ENCODE measurements around the gene NPEPPS. TPM values are rescaled to one million over a fixed set of nuclear protein-coding genes. Genes with fewer than 3 reads are reported as not detected.

NPEPPS gene
- total RNA-seq, 1 donor from 2014 or later: 143 TPM

- Histone ChIP-seq H2AFZ (ENCODE audit: low read depth, low read length) (no peak overlapping the region), H3K4me3 (ENCODE audit: insufficient read depth, low read depth, low read length) (peak overlapping the region; percentile 15), H3K27ac (ENCODE audit: low read depth, low read length) (no peak overlapping the region), H3K9ac (ENCODE audit: low read length) (no peak overlapping the region), H3K4me1 (ENCODE audit: insufficient read depth, low read length) (peaks cover 33% of the 10 kb centered on the region), H4K20me1 (ENCODE audit: insufficient read depth, low read length) (peaks cover 66% of the 10 kb centered on the region), H3K4me2 (ENCODE audit: low read length) (peak overlapping the region; percentile 94), H3K9me3 (ENCODE audit: insufficient read depth, low read depth, low read length) (no peaks in the 10 kb centered on the region), H3K79me2 (ENCODE audit: insufficient read depth, low read length) (peaks cover 71% of the 10 kb centered on the region), H3K36me3 (ENCODE audit: insufficient read depth, low read length) (peaks cover 53% of the 10 kb centered on the region), H3K27me3 (ENCODE audit: insufficient read depth, low read length) (no peaks in the 10 kb centered on the region)
- TF ChIP-seq EZH2 (IDR thresholded peaks at IDR 0.05; ENCODE audit: insufficient read depth, low read length): no peak
- TF ChIP-seq, protein P1, sequence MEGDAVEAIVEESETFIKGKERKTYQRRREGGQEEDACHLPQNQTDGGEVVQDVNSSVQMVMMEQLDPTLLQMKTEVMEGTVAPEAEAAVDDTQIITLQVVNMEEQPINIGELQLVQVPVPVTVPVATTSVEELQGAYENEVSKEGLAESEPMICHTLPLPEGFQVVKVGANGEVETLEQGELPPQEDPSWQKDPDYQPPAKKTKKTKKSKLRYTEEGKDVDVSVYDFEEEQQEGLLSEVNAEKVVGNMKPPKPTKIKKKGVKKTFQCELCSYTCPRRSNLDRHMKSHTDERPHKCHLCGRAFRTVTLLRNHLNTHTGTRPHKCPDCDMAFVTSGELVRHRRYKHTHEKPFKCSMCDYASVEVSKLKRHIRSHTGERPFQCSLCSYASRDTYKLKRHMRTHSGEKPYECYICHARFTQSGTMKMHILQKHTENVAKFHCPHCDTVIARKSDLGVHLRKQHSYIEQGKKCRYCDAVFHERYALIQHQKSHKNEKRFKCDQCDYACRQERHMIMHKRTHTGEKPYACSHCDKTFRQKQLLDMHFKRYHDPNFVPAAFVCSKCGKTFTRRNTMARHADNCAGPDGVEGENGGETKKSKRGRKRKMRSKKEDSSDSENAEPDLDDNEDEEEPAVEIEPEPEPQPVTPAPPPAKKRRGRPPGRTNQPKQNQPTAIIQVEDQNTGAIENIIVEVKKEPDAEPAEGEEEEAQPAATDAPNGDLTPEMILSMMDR (IDR thresholded peaks at IDR 0.05; ENCODE audit: insufficient read depth, low read depth, low read length): no peak
- Mint-ChIP-seq H3K27me3 (ENCODE audit: low read depth, unreplicated experiment) (no peaks in the 10 kb centered on the region), H3K4me3 (ENCODE audit: unreplicated experiment) (peak overlapping the region; percentile 98), H3K4me1 (ENCODE audit: low read depth, unreplicated experiment) (peaks cover 40% of the 10 kb centered on the region), H3K36me3 (ENCODE audit: low read depth, unreplicated experiment) (peaks cover 22% of the 10 kb centered on the region), H3K27ac (ENCODE audit: unreplicated experiment) (peak overlapping the region; percentile 53), H3K9me3 (ENCODE audit: unreplicated experiment) (no peaks in the 10 kb centered on the region)
- DNase-seq (ENCODE audit: low read depth) (no peak), FAIRE-seq (no peak)
Measured at GRCh38 chr17:47652570-47652969, 121.7 kb downstream of the NPEPPS start.

DNA sequence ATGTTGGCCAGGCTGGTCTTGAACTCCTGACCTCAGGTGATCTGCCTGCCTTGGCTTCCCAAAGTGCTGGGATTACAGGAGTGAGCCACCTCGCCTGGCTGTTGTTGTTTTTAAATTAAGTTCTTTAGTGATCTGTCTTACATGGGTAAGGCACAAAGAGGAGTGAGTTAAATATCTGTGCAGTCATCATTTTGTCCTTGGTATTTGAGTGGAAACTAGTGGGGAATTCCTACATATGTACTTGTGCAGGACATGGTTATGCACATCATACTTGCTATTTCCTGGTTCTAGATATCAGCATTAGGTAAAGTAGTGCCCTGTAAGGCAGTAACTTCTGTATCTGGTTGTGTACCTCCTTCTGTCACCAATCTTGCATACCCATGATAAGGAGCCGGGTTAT, 122.5 kb downstream of the NPEPPS start:
- H3K4me1 ChIP-seq (ENCODE audit: insufficient read depth, low read length): peaks cover 33% of the 10 kb centered on the region
- peaks cover 62% of the 10 kb centered on the region for H3K36me3 ChIP-seq (ENCODE audit: insufficient read depth, low read length)
- peaks cover 75% of the 10 kb centered on the region for H4K20me1 ChIP-seq (ENCODE audit: insufficient read depth, low read length)
- H3K9me3 ChIP-seq (ENCODE audit: insufficient read depth, low read depth, low read length): no peaks in the 10 kb centered on the region
- Mint-ChIP-seq H3K9me3 (ENCODE audit: unreplicated experiment) (no peaks in the 10 kb centered on the region), H3K4me1 (ENCODE audit: low read depth, unreplicated experiment) (peaks cover 39% of the 10 kb centered on the region), H3K36me3 (ENCODE audit: low read depth, unreplicated experiment) (peaks cover 25% of the 10 kb centered on the region), H3K27me3 (ENCODE audit: low read depth, unreplicated experiment) (no peaks in the 10 kb centered on the region), H3K27ac (ENCODE audit: unreplicated experiment) (no peak overlapping the region), H3K4me3 (ENCODE audit: unreplicated experiment) (peak overlapping the region; percentile 2)
- TF ChIP-seq EZH2 (IDR thresholded peaks at IDR 0.05; ENCODE audit: insufficient read depth, low read length): no peak
- TF ChIP-seq, protein P1 (IDR thresholded peaks at IDR 0.05; ENCODE audit: insufficient read depth, low read depth, low read length): no peak
- DNase-seq (ENCODE audit: low read depth) (no peak), FAIRE-seq (no peak)
- H3K4me2 ChIP-seq (ENCODE audit: low read length): peak overlapping the region; percentile 94
- no peak overlapping the region for H3K27ac ChIP-seq (ENCODE audit: low read depth, low read length)
- no peak overlapping the region for H3K9ac ChIP-seq (ENCODE audit: low read length)
- no peak overlapping the region for H3K4me3 ChIP-seq (ENCODE audit: insufficient read depth, low read depth, low read length)
- H2AFZ ChIP-seq (ENCODE audit: low read depth, low read length): no peak overlapping the region
- no peaks in the 10 kb centered on the region for H3K27me3 ChIP-seq (ENCODE audit: insufficient read depth, low read length)
- peaks cover 80% of the 10 kb centered on the region for H3K79me2 ChIP-seq (ENCODE audit: insufficient read depth, low read length)

DNA sequence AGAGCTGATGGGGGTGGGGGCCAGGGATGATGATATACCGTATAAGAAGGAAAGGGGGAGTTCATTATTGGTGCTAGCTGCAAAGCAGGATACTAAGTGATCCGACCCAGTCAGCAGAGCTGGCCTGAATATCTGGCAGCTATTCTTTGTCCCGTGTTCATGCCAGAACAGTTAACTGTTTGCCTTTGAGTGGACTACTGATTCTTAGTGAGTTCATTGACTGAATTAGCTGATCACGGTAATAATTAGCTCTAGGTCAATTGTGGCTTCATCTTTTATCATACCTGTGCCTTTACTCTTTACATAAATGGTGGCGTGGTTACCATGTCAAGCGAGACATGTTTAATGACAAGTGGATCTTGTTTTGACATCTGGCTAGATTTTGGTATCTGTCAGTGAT, 124.1 kb downstream of the NPEPPS start:
- H3K27ac ChIP-seq (ENCODE audit: low read depth, low read length): no peak overlapping the region

More for the DNA sequence above, 124.1 kb downstream of the NPEPPS start:
- Histone ChIP-seq H3K9me3 (ENCODE audit: insufficient read depth, low read depth, low read length) (no peaks in the 10 kb centered on the region), H3K36me3 (ENCODE audit: insufficient read depth, low read length) (peaks cover 73% of the 10 kb centered on the region), H3K4me2 (ENCODE audit: low read length) (peak overlapping the region; percentile 74), H2AFZ (ENCODE audit: low read depth, low read length) (no peak overlapping the region), H3K4me1 (ENCODE audit: insufficient read depth, low read length) (peaks cover 28% of the 10 kb centered on the region), H3K79me2 (ENCODE audit: insufficient read depth, low read length) (peaks cover 93% of the 10 kb centered on the region), H3K4me3 (ENCODE audit: insufficient read depth, low read depth, low read length) (no peak overlapping the region), H3K27me3 (ENCODE audit: insufficient read depth, low read length) (no peaks in the 10 kb centered on the region), H4K20me1 (ENCODE audit: insufficient read depth, low read length) (peaks cover 88% of the 10 kb centered on the region), H3K9ac (ENCODE audit: low read length) (peak overlapping the region; percentile 37)
- Mint-ChIP-seq H3K27me3 (ENCODE audit: low read depth, unreplicated experiment) (no peaks in the 10 kb centered on the region), H3K9me3 (ENCODE audit: unreplicated experiment) (no peaks in the 10 kb centered on the region), H3K4me1 (ENCODE audit: low read depth, unreplicated experiment) (peaks cover 38% of the 10 kb centered on the region), H3K27ac (ENCODE audit: unreplicated experiment) (peak overlapping the region; percentile 12), H3K4me3 (ENCODE audit: unreplicated experiment) (peak overlapping the region; percentile 64), H3K36me3 (ENCODE audit: low read depth, unreplicated experiment) (peaks cover 27% of the 10 kb centered on the region)
- FAIRE-seq (no peak), DNase-seq (ENCODE audit: low read depth) (no peak)
- TF ChIP-seq, protein P1 (IDR thresholded peaks at IDR 0.05; ENCODE audit: insufficient read depth, low read depth, low read length): no peak
- no peak for TF ChIP-seq EZH2 (IDR thresholded peaks at IDR 0.05; ENCODE audit: insufficient read depth, low read length)
